ENCODE data around the gene PIK3C2B. TPM values are rescaled to one million over a fixed set of nuclear protein-coding genes. Genes with fewer than 3 reads are reported as not detected.

Gene PIK3C2B
- total RNA-seq, 1 experiment from 2014 or later: 35.3 TPM

DNA sequence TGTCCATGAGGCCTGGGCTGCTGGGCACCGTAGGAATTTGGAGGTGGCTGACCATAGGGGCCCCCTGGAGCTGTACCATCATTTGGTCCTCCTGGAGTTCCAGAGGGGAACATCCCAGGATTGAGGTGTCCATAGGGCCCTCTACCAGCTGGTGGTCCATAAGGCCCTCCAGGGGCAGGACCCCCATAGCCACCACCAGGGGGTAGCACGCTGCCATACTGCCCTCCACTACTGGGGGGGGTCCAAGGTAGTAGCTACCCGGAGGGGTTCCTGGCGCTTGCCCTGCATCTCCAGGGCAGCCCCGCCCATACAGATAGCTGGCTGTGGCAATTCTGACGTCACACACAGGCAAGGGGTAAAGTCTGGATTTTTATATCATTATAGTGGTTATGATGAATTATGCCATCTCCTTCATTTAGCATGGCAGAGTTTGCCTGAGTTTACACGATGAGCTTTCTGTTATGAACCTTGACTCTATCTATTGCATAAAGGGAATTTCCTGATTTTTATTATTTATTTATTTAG lies 34.8 kb upstream of the PIK3C2B start:
- Histone ChIP-seq H3K9me3 (ENCODE audit: low read length) (no peaks in the 10 kb centered on the region), H3K4me2 (ENCODE audit: low read length) (no peak overlapping the region), H3K9me2 (replicated peaks; ENCODE audit: low read length) (no peaks in the 10 kb centered on the region), H3K27ac (ENCODE audit: low read length) (no peak overlapping the region), H3K27me3 (ENCODE audit: low read length) (no peaks in the 10 kb centered on the region), H3K79me2 (ENCODE audit: low read length) (peaks cover 13% of the 10 kb centered on the region), H3K4me3 (ENCODE audit: low read length) (no peak overlapping the region), H3K9ac (ENCODE audit: low read length) (no peak overlapping the region), H2AFZ (ENCODE audit: low read length) (no peak overlapping the region), H3K4me1 (ENCODE audit: insufficient read depth, low read length) (no peaks in the 10 kb centered on the region), H4K20me1 (ENCODE audit: low read length) (no peaks in the 10 kb centered on the region), H3F3A (ENCODE audit: low read length, unreplicated experiment) (no peaks in the 10 kb centered on the region), H3K36me3 (ENCODE audit: low read depth, low read length) (peaks cover 90% of the 10 kb centered on the region)
- ChIA-PET POLR2A (ENCODE audit: unreplicated experiment) (no interaction called here), CTCF (interaction anchor here (0.6 kb wide), 1 partner anchor 357 kb away, joined by 3 read pairs; no protein-coding TSS in a partner anchor)
- DNase-seq: no peak
- TF ChIP-seq EZH2phosphoT487 (IDR thresholded peaks at IDR 0.05; ENCODE audit: borderline replicate concordance, low read length) (no peak), EZH2 (IDR thresholded peaks at IDR 0.05; ENCODE audit: low read length, unreplicated experiment) (no peak)
- TF ChIP-seq, protein P1, sequence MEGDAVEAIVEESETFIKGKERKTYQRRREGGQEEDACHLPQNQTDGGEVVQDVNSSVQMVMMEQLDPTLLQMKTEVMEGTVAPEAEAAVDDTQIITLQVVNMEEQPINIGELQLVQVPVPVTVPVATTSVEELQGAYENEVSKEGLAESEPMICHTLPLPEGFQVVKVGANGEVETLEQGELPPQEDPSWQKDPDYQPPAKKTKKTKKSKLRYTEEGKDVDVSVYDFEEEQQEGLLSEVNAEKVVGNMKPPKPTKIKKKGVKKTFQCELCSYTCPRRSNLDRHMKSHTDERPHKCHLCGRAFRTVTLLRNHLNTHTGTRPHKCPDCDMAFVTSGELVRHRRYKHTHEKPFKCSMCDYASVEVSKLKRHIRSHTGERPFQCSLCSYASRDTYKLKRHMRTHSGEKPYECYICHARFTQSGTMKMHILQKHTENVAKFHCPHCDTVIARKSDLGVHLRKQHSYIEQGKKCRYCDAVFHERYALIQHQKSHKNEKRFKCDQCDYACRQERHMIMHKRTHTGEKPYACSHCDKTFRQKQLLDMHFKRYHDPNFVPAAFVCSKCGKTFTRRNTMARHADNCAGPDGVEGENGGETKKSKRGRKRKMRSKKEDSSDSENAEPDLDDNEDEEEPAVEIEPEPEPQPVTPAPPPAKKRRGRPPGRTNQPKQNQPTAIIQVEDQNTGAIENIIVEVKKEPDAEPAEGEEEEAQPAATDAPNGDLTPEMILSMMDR (conservative IDR thresholded peaks at IDR 0.05; ENCODE audit: low read depth, low read length): peak; percentile 49
- intact Hi-C loops (cut with micrococcal nuclease): no loop called here
- BruUV-seq (replicated peaks): no TSS peak
- no peak for ATAC-seq

DNA sequence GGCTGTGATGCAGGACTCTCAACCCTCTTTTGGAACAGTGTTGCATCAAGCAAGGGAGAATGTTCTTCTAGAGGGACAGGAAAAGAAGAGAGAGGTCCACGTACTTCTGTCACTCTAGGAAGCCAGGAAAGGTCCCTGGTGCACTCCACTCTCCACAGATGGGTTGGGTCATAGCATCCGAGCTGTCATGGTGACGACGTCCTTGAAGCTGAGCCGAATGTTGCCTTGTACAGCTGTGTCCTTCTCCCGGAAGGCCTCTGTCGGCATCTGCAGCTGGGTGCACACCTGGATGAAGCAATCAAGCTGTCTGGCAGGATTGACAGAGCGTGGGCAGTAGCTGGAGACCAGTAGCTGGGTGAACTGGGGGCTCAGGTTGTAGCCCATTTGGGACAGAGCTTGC lies 34.1 kb upstream of the PIK3C2B start:
- no peak overlapping the region for H3K4me3 ChIP-seq (ENCODE audit: low read length)
- TF ChIP-seq, protein P1 (conservative IDR thresholded peaks at IDR 0.05; ENCODE audit: low read depth, low read length): no peak
- TF ChIP-seq EZH2 (IDR thresholded peaks at IDR 0.05; ENCODE audit: low read length, unreplicated experiment) (no peak), EZH2phosphoT487 (IDR thresholded peaks at IDR 0.05; ENCODE audit: borderline replicate concordance, low read length) (no peak)
- H3K4me2 ChIP-seq (ENCODE audit: low read length): no peak overlapping the region
- H3K27ac ChIP-seq (ENCODE audit: low read length): no peak overlapping the region
- peaks cover 21% of the 10 kb centered on the region for H3K79me2 ChIP-seq (ENCODE audit: low read length)
- intact Hi-C loops (cut with micrococcal nuclease): no loop called here
- no peaks in the 10 kb centered on the region for H3K9me2 ChIP-seq (replicated peaks; ENCODE audit: low read length)
- H3K4me1 ChIP-seq (ENCODE audit: insufficient read depth, low read length): no peaks in the 10 kb centered on the region
- ChIA-PET POLR2A (ENCODE audit: unreplicated experiment) (no interaction called here), CTCF (interaction anchor here (0.6 kb wide), 1 partner anchor 357 kb away, joined by 3 read pairs; no protein-coding TSS in a partner anchor)
- peaks cover 90% of the 10 kb centered on the region for H3K36me3 ChIP-seq (ENCODE audit: low read depth, low read length)
- BruUV-seq (replicated peaks): no TSS peak
- ATAC-seq (no peak), DNase-seq (no peak)
- H3F3A ChIP-seq (ENCODE audit: low read length, unreplicated experiment): peaks cover 1% of the 10 kb centered on the region
- no peak overlapping the region for H3K9ac ChIP-seq (ENCODE audit: low read length)
- no peak overlapping the region for H2AFZ ChIP-seq (ENCODE audit: low read length)
- H3K9me3 ChIP-seq (ENCODE audit: low read length): peaks cover 3% of the 10 kb centered on the region
- no peaks in the 10 kb centered on the region for H4K20me1 ChIP-seq (ENCODE audit: low read length)
- no peaks in the 10 kb centered on the region for H3K27me3 ChIP-seq (ENCODE audit: low read length)

DNA sequence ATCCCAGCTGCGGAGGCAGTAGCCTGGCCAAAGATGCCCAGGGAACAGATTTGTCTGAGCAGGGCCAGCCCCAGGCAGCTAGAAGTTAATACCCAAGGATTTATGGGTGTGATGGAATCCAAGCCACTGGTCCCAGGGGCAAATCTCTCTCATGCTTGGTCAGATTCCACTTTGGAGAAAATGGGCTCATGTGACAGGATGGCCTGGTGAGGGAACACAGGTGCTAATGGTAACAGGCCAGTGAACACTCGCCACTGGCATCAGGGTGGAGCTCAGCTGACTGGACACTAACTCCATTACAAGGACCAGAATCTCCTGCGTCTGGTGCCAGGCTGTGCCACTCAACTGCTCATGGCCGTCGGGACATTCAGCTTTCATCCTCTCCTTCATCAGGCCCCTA lies 33.6 kb upstream of the PIK3C2B start:
- H3K9me3 ChIP-seq (ENCODE audit: low read length): peaks cover 6% of the 10 kb centered on the region
- no peak overlapping the region for H3K4me2 ChIP-seq (ENCODE audit: low read length)
- no peaks in the 10 kb centered on the region for H3K9me2 ChIP-seq (replicated peaks; ENCODE audit: low read length)
- H3F3A ChIP-seq (ENCODE audit: low read length, unreplicated experiment): peaks cover 4% of the 10 kb centered on the region
- no peak overlapping the region for H3K4me3 ChIP-seq (ENCODE audit: low read length)
- CTCF ChIA-PET: interaction anchor here (0.7 kb wide), 1 partner anchor 279 kb away, joined by 5 read pairs; no protein-coding TSS in a partner anchor
- TSS peak; percentile 2 for BruUV-seq (replicated peaks)
- intact Hi-C loops (cut with micrococcal nuclease): no loop called here
- H3K36me3 ChIP-seq (ENCODE audit: low read depth, low read length): peaks cover 93% of the 10 kb centered on the region
- DNase-seq (no peak), ATAC-seq (no peak)
- no peak overlapping the region for H3K27ac ChIP-seq (ENCODE audit: low read length)
- H4K20me1 ChIP-seq (ENCODE audit: low read length): no peaks in the 10 kb centered on the region
- no peaks in the 10 kb centered on the region for H3K27me3 ChIP-seq (ENCODE audit: low read length)
- peaks cover 24% of the 10 kb centered on the region for H3K79me2 ChIP-seq (ENCODE audit: low read length)
- no peak for TF ChIP-seq EZH2phosphoT487 (IDR thresholded peaks at IDR 0.05; ENCODE audit: borderline replicate concordance, low read length)
- TF ChIP-seq, protein P1 (conservative IDR thresholded peaks at IDR 0.05; ENCODE audit: low read depth, low read length): no peak
- no peak for TF ChIP-seq EZH2 (IDR thresholded peaks at IDR 0.05; ENCODE audit: low read length, unreplicated experiment)
- H3K9ac ChIP-seq (ENCODE audit: low read length): no peak overlapping the region
- H3K4me1 ChIP-seq (ENCODE audit: insufficient read depth, low read length): no peaks in the 10 kb centered on the region
- H2AFZ ChIP-seq (ENCODE audit: low read length): no peak overlapping the region
- POLR2A ChIA-PET (ENCODE audit: unreplicated experiment): no interaction called here

Data from PC-3 (cell line).